HG03432 (cell line): ENCODE measurements around the gene CEP131.

ENCODE experiments used
- ATAC-seq: cut with Tn5 transposase; IDR thresholded peaks from one replicate; pipeline ENCODE4 v1.9.1; 2021; ENCODE audit warnings: mild to moderate bottlenecking, moderate library complexity; ENCODE audit not compliant: unreplicated experiment

Gene CEP131

GRCh38 chr17:81239714-81240555, 17.2 kb upstream of the CEP131 start:
- no peak for ATAC-seq

- ATAC-seq, result peak; percentile 88
Observed at GRCh38 chr17:81238815-81239713, 16.3 kb upstream of the CEP131 start, which contains the start of the genes NDUFAF8 and TEPSIN. Gene NDUFAF8 (plus strand): TSS chr17:81239318. CDS start chr17:81239364, 46 bp downstream. Gene TEPSIN (minus strand): TSS chr17:81239055. CDS start chr17:81239033, 22 bp downstream.

GRCh38 chr17:81238490-81238814, 15.7 kb upstream of the CEP131 start:
- ATAC-seq, result peak; percentile 9

GRCh38 chr17:81237591-81238489, 15.1 kb upstream of the CEP131 start:
- no peak for ATAC-seq

- ATAC-seq, result no peak
Observed at GRCh38 chr17:81236784-81237183, 14.0 kb upstream of the CEP131 start.

GRCh38 chr17:81235822-81236740, 13.3 kb upstream of the CEP131 start:
- ATAC-seq, result no peak

GRCh38 chr17:81234940-81235821, 12.4 kb upstream of the CEP131 start:
- ATAC-seq, result no peak

- no peak for ATAC-seq
Observed at GRCh38 chr17:81234506-81234855, 11.7 kb upstream of the CEP131 start.

- ATAC-seq, result no peak
Observed at GRCh38 chr17:81233811-81234505, 11.2 kb upstream of the CEP131 start.

- no peak for ATAC-seq
Observed at GRCh38 chr17:81233316-81233715, 10.6 kb upstream of the CEP131 start.

- ATAC-seq, result no peak
Observed at GRCh38 chr17:81232616-81233241, 10.0 kb upstream of the CEP131 start.

- no peak for ATAC-seq
Observed at GRCh38 chr17:81231766-81232581, 9.2 kb upstream of the CEP131 start.

GRCh38 chr17:81231121-81231645, 8.4 kb upstream of the CEP131 start:
- no peak for ATAC-seq

- no peak for ATAC-seq
Observed at GRCh38 chr17:81230043-81230820, 7.5 kb upstream of the CEP131 start.

- no peak for ATAC-seq
Observed at GRCh38 chr17:81229666-81229920, 6.8 kb upstream of the CEP131 start.
